ENCODE results near the gene PRKCB.

PRKCB gene

GRCh38 chr16:24246911-24247607 lies 411.3 kb downstream of the PRKCB start:
- DNase-seq (ENCODE audit: low read depth): no peak
- no peak for TF ChIP-seq CTCF (conservative IDR thresholded peaks at IDR 0.05; ENCODE audit: low read depth, low read length)
- H3K4me3 ChIP-seq (ENCODE audit: low read depth, low read length): no peak overlapping the region

GRCh38 chr16:24253192-24253591 lies 417.4 kb downstream of the PRKCB start:
- TF ChIP-seq CTCF (conservative IDR thresholded peaks at IDR 0.05; ENCODE audit: low read depth, low read length): peak; percentile 62
- DNase-seq (ENCODE audit: low read depth): peak; percentile 52
- no peak overlapping the region for H3K4me3 ChIP-seq (ENCODE audit: low read depth, low read length)

GRCh38 chr16:24255456-24256371 lies 419.9 kb downstream of the PRKCB start, which contains the start of gene CACNG3:
TSS of gene CACNG3 (plus strand) at chr16:24256335. CDS start at chr16:24256755, 420 bp downstream.
- no peak within 1 kb of the TSS for H3K4me3 ChIP-seq (ENCODE audit: low read depth, low read length)
- TF ChIP-seq CTCF (conservative IDR thresholded peaks at IDR 0.05; ENCODE audit: low read depth, low read length): no peak
- peak; percentile 11 for DNase-seq (ENCODE audit: low read depth)

GRCh38 chr16:24257958-24258357 lies 422.2 kb downstream of the PRKCB start:
- H3K4me3 ChIP-seq (ENCODE audit: low read depth, low read length): no peak overlapping the region
- no peak for TF ChIP-seq CTCF (conservative IDR thresholded peaks at IDR 0.05; ENCODE audit: low read depth, low read length)
- DNase-seq (ENCODE audit: low read depth): no peak

GRCh38 chr16:24258791-24259190 lies 423.0 kb downstream of the PRKCB start:
- no peak overlapping the region for H3K4me3 ChIP-seq (ENCODE audit: low read depth, low read length)
- TF ChIP-seq CTCF (conservative IDR thresholded peaks at IDR 0.05; ENCODE audit: low read depth, low read length): no peak
- DNase-seq (ENCODE audit: low read depth): no peak

- no peak for DNase-seq (ENCODE audit: low read depth)
- TF ChIP-seq CTCF (conservative IDR thresholded peaks at IDR 0.05; ENCODE audit: low read depth, low read length): no peak
- H3K4me3 ChIP-seq (ENCODE audit: low read depth, low read length): no peak overlapping the region
Observed at GRCh38 chr16:24262816-24263215, 427.0 kb downstream of the PRKCB start.
